ENCODE results near the gene FGFRL1.

Gene FGFRL1

DNA sequence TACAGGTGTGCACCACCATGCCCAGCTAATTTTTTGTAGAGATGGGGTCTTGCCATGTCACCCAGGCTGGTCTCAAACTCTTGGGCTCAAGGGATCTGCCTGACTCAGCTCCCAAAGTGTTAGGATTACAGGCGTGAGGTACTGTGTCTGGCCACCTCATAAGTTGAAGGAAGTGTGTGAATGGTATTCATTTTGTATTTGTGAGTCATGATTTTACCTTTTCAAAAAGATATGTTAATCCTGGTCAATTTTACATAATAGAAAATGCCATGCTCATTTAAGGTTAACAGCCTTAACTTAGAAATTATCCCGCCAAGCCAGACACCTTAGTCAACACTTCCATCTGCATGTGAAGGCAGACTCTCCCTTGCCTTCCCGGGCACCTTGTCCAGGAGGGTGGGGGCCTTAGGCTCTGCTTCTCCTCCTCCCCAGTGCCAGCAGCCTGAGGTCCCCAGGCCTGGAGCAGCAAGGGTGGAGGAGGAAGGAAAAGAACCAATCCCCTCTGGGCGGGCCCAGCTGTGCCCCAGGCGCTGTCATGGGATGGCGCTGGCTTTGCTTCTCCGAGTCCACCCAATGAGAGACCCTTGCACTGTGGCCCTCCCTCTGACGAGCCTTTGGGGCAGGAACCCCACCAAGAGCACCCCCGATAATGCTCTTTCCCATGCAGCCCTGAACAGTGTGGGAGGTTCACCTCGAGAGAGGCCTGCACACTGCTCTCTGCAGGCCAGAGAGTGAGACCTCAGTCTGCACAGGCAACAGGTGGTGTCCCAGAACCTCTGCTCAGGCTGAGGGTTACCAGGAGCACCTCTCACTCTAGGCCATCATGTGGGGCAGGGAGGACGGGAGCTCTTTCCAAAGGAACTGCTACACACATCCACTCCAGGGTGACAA, 64.6 kb downstream of the FGFRL1 start:
- Histone ChIP-seq H3K4me3 (no peak overlapping the region), H3K36me3 (ENCODE audit: insufficient read depth, low read length) (no peaks in the 10 kb centered on the region), H3K27ac (no peak overlapping the region), H3K9me3 (ENCODE audit: low read depth, low read length) (no peaks in the 10 kb centered on the region), H3K9ac (ENCODE audit: insufficient read length) (no peak overlapping the region)
- TF ChIP-seq FOXP2 (optimal IDR thresholded peaks at IDR 0.05; ENCODE audit: control extremely low read depth, extremely low read length, insufficient read depth) (no peak), EZH2 (IDR thresholded peaks at IDR 0.05) (no peak), POLR2AphosphoS5 (IDR thresholded peaks at IDR 0.05; ENCODE audit: borderline replicate concordance, low read depth, low read length) (no peak)
- DNase-seq (ENCODE audit: low read depth, low spot score) = no peak

All from SK-N-MC (cell line).